ENCODE data around the gene MPP7. TPM values are rescaled to one million over a fixed set of nuclear protein-coding genes. Genes with fewer than 3 reads are reported as not detected.

Gene MPP7
- total and polyA plus RNA-seq, 2 of the 8 experiments (the other 6 are each of a cell fraction or from before 2014, with no cell fraction given), result 1.9 to 9.3 TPM

GRCh38 chr10:28314211-28314610, 11.3 kb upstream of the MPP7 start (continued):
- no peak for TF ChIP-seq ATF2 (IDR thresholded peaks at IDR 0.05; ENCODE audit: low read length)
- TF ChIP-seq SRF (IDR thresholded peaks at IDR 0.05; ENCODE audit: low read depth, low read length), result no peak
- TF ChIP-seq BCL11A (IDR thresholded peaks at IDR 0.05; ENCODE audit: low read depth in 2 of 2, low read length in 2 of 2), result no peak
- TF ChIP-seq EP300 (IDR thresholded peaks at IDR 0.05; ENCODE audit: borderline replicate concordance in 1 of 2, low read depth in 2 of 2, low read length in 2 of 2), result no peak
- no peak for TF ChIP-seq TAF7 (optimal IDR thresholded peaks at IDR 0.05; ENCODE audit: borderline replicate concordance, low read depth, low read length)
- TF ChIP-seq SP4 (IDR thresholded peaks at IDR 0.05; ENCODE audit: low read length), result no peak
- no peak for TF ChIP-seq HDAC6 (IDR thresholded peaks at IDR 0.05; ENCODE audit: low read depth, low read length)
- TF ChIP-seq GABPA (IDR thresholded peaks at IDR 0.05; ENCODE audit: borderline replicate concordance, insufficient read depth, low read length), result no peak

All from H1 (cell line).